ENCODE results near the gene DNHD1.

GRCh38 chr11:6604081-6604626 lies 107.1 kb downstream of the DNHD1 start:
- 0 out of 2 replicates have a peak, but pooled peaks have one; percentile 51 for TF ChIP-seq POLR2A (IDR thresholded peaks at IDR 0.05; ENCODE audit: low read depth, low read length)
- no peak; the same call in 1 of the 2 replicates for TF ChIP-seq POLR2AphosphoS5 (IDR thresholded peaks at IDR 0.05; ENCODE audit: low read depth, low read length)

Measured in GM12892 (cell line).